ENCODE results near the gene WDFY4.

DNA sequence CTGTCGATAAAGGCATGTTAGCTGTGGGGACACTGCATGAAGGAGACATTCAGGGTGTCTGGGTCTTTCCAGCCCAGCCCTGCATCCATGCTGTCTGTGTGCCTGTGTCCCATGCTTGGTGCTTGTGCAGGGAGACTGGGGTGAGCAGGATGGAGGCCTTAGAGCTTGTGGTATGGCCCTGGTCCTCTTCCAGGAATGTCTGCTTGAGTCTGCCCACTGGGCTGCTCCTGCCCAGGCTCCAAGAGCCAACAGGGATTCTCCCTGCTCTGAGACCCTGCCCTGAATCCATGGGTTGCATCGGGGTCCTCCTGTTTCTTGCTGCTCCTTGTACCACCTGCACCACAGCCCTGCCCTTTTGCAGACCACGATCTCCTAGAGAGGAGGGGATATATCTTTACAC is 48.4 kb upstream of the WDFY4 start:
- TF ChIP-seq, protein P1, sequence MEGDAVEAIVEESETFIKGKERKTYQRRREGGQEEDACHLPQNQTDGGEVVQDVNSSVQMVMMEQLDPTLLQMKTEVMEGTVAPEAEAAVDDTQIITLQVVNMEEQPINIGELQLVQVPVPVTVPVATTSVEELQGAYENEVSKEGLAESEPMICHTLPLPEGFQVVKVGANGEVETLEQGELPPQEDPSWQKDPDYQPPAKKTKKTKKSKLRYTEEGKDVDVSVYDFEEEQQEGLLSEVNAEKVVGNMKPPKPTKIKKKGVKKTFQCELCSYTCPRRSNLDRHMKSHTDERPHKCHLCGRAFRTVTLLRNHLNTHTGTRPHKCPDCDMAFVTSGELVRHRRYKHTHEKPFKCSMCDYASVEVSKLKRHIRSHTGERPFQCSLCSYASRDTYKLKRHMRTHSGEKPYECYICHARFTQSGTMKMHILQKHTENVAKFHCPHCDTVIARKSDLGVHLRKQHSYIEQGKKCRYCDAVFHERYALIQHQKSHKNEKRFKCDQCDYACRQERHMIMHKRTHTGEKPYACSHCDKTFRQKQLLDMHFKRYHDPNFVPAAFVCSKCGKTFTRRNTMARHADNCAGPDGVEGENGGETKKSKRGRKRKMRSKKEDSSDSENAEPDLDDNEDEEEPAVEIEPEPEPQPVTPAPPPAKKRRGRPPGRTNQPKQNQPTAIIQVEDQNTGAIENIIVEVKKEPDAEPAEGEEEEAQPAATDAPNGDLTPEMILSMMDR (tag by site-specific recombination; IDR thresholded peaks at IDR 0.05) = no peak
- TF ChIP-seq ZNF596 (tag by site-specific recombination; IDR thresholded peaks at IDR 0.05) = no peak
- TF ChIP-seq ZNF513 (tag by site-specific recombination; IDR thresholded peaks at IDR 0.05) = no peak
- no peak for TF ChIP-seq ZBTB20 (tag by site-specific recombination; IDR thresholded peaks at IDR 0.05)

Measured in HEK293 (cell line).